T-helper 2 cell treated with Interferon-gamma antibody and Interleukin-4, amounts not matched to agents 100 ng/mL and 5 ng/mL, for 36 hours (primary cell): ENCODE data around the gene KLF13. TPM values are rescaled to one million over a fixed set of nuclear protein-coding genes. Genes with fewer than 3 reads are reported as not detected.

Source experiments
- intact Hi-C: fragments of 100-400 bp; cut with micrococcal nuclease; formaldehyde crosslinking; loops from one replicate; pipeline ENCODE4 v1.15.1; 2023
- total RNA-seq: library from RNA; stranded (reverse); gene quantifications from 2 replicates; pipeline ENCODE4 v1.2.3, GENCODE V29; 2022

KLF13 gene
- total RNA-seq, 1 donor from 2014 or later = 171 TPM

GRCh38 chr15:31396881-31397560, 70.4 kb downstream of the KLF13 start:
- intact Hi-C loops = no loop called here

- intact Hi-C loops = no loop called here
Observed at GRCh38 chr15:31397851-31398661, 71.4 kb downstream of the KLF13 start.

GRCh38 chr15:31398677-31399301, 72.2 kb downstream of the KLF13 start:
- intact Hi-C loops = no loop called here

GRCh38 chr15:31399544-31400171, 73.0 kb downstream of the KLF13 start:
- intact Hi-C loops = no loop called here

GRCh38 chr15:31400222-31400927, 73.7 kb downstream of the KLF13 start:
- intact Hi-C loops = no loop called here

GRCh38 chr15:31401282-31401681, 74.6 kb downstream of the KLF13 start:
- intact Hi-C loops = no loop called here

GRCh38 chr15:31402003-31402402, 75.4 kb downstream of the KLF13 start:
- intact Hi-C loops = no loop called here

GRCh38 chr15:31402511-31403056, 75.9 kb downstream of the KLF13 start:
- intact Hi-C loops = no loop called here

GRCh38 chr15:31403096-31403495, 76.5 kb downstream of the KLF13 start:
- intact Hi-C loops = no loop called here

GRCh38 chr15:31403606-31404005, 77.0 kb downstream of the KLF13 start:
- intact Hi-C loops = no loop called here

GRCh38 chr15:31404345-31404744, 77.7 kb downstream of the KLF13 start:
- intact Hi-C loops = no loop called here

GRCh38 chr15:31405200-31405920, 78.7 kb downstream of the KLF13 start:
- intact Hi-C loops = no loop called here

- intact Hi-C loops = no loop called here
Observed at GRCh38 chr15:31407376-31407775, 80.7 kb downstream of the KLF13 start.

- intact Hi-C loops = no loop called here
Observed at GRCh38 chr15:31407851-31408250, 81.2 kb downstream of the KLF13 start.

- intact Hi-C loops = no loop called here
Observed at GRCh38 chr15:31408724-31409123, 82.1 kb downstream of the KLF13 start.

- intact Hi-C loops = no loop called here
Observed at GRCh38 chr15:31409171-31409570, 82.5 kb downstream of the KLF13 start.

- intact Hi-C loops = no loop called here
Observed at GRCh38 chr15:31412824-31413223, 86.2 kb downstream of the KLF13 start.

- intact Hi-C loops = no loop called here
Observed at GRCh38 chr15:31415201-31415600, 88.6 kb downstream of the KLF13 start.

GRCh38 chr15:31419820-31420219, 93.2 kb downstream of the KLF13 start:
- intact Hi-C loops = no loop called here

- intact Hi-C loops = no loop called here
Observed at GRCh38 chr15:31427411-31427810, 100.8 kb downstream of the KLF13 start.
